ENCODE measurements around the gene CNTN5.

The CNTN5 gene

DNA sequence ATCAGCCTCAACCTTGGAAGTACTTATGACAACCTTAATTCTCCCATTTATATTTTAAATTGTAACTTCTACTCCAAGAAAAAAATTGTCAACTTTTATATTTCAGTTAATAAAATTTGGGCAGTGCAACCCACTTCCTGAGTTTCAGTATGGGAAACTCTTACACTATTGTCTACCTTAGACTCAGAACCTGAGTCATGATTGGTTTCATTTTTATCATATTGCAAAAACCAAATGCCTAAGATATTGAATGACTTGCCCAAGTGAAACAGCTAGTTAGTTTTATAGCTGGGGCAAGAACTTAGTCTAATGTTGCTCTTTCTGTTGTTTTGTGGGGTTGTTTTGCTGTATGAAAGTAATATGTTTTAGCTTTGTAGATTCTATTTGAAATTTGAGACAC is 1332.3 kb downstream of the CNTN5 start:
- TF ChIP-seq, protein P1, sequence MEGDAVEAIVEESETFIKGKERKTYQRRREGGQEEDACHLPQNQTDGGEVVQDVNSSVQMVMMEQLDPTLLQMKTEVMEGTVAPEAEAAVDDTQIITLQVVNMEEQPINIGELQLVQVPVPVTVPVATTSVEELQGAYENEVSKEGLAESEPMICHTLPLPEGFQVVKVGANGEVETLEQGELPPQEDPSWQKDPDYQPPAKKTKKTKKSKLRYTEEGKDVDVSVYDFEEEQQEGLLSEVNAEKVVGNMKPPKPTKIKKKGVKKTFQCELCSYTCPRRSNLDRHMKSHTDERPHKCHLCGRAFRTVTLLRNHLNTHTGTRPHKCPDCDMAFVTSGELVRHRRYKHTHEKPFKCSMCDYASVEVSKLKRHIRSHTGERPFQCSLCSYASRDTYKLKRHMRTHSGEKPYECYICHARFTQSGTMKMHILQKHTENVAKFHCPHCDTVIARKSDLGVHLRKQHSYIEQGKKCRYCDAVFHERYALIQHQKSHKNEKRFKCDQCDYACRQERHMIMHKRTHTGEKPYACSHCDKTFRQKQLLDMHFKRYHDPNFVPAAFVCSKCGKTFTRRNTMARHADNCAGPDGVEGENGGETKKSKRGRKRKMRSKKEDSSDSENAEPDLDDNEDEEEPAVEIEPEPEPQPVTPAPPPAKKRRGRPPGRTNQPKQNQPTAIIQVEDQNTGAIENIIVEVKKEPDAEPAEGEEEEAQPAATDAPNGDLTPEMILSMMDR (conservative IDR thresholded peaks at IDR 0.05; ENCODE audit: low read length): no peak

GRCh38 chr11:100354736-100355135 is 1334.0 kb downstream of the CNTN5 start:
- DNase-seq (ENCODE audit: low read depth): no peak
- TF ChIP-seq, protein P1 (conservative IDR thresholded peaks at IDR 0.05; ENCODE audit: low read length): no peak
- no peak overlapping the region for H3K4me3 ChIP-seq (ENCODE audit: low read length)

More for the DNA sequence above, 1332.3 kb downstream of the CNTN5 start:
- H3K4me3 ChIP-seq (ENCODE audit: low read length): no peak overlapping the region
- DNase-seq (ENCODE audit: low read depth): no peak

- DNase-seq (ENCODE audit: low read depth): no peak
Measured at GRCh38 chr11:100356035-100356434, 1335.3 kb downstream of the CNTN5 start.

DNA sequence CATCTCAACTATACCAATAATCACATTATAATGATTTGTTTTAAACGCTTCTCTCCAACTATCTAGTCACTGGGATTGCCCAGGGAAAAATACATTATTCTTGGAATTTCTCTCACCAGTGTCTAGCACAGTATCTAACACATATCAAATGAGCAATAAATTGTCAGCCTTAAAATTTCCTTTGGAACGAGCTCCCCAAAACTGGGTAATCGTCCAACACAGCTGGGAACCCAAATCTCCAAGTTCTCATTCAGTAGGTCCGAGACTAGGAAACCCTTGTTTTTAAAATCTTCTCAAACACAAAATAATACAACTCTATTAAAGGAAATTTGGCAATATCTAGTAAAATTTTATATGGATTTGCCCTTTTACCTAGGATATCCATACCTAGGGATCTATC is 1338.5 kb downstream of the CNTN5 start:
- TF ChIP-seq, protein P1 (conservative IDR thresholded peaks at IDR 0.05; ENCODE audit: low read length): no peak
- no peak overlapping the region for H3K4me3 ChIP-seq (ENCODE audit: low read length)
- DNase-seq (ENCODE audit: low read depth): no peak

More at GRCh38 chr11:100356035-100356434, 1335.3 kb downstream of the CNTN5 start:
- TF ChIP-seq, protein P1 (conservative IDR thresholded peaks at IDR 0.05; ENCODE audit: low read length): no peak
- no peak overlapping the region for H3K4me3 ChIP-seq (ENCODE audit: low read length)

DNA sequence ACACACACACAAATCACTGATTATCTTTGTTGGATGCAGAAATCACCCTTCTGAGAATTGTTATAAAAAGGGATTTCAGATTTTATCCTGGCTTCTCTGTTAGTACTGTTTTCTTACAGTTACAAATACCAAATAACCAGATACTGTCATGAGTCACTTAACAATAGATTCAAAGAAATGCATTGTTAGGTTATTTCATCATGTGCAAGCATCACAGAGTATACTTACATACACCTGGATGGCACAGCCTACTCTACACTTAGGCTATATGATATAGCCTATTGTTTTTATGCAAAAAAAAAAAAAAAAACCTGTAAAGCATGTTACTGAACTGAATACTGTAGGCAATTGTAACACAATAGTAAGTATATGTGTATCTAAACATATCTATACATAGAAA is 1347.1 kb downstream of the CNTN5 start:
- TF ChIP-seq, protein P1 (conservative IDR thresholded peaks at IDR 0.05; ENCODE audit: low read length): no peak
- DNase-seq (ENCODE audit: low read depth): no peak
- H3K4me3 ChIP-seq (ENCODE audit: low read length): no peak overlapping the region

DNA sequence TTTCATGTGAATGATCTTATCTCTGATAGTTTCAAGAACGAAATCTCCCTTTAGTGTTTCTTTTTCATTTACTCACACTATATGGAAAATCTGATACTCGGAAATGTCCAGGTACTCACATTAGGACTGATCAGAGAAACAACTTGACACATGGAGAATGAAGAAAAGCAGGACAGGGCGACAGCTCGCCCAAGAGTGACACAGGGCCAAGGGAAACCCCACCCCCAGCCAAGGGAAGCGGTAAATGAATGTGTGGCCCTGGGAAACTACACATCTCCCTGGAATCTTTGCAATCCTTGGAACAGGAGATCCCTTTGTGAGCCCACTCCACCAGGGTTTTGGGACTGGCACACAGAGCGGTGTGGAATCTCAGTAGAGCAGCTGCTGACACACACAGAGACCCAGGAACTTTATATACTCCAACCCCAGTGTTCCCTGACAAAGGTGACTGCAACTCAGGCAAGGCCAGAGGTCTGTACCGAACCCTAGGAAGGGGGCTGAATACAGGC is 1362.7 kb downstream of the CNTN5 start:
- no peak for DNase-seq (ENCODE audit: low read depth)
- H3K4me3 ChIP-seq (ENCODE audit: low read length): no peak overlapping the region
- TF ChIP-seq, protein P1 (conservative IDR thresholded peaks at IDR 0.05; ENCODE audit: low read length): no peak

GRCh38 chr11:100396266-100396665 is 1375.5 kb downstream of the CNTN5 start:
- TF ChIP-seq, protein P1 (conservative IDR thresholded peaks at IDR 0.05; ENCODE audit: low read length): no peak
- DNase-seq (ENCODE audit: low read depth): no peak
- H3K4me3 ChIP-seq (ENCODE audit: low read length): no peak overlapping the region

Measured in AG10803 (cell line).